ENCODE results near the gene RASSF4.
A peak's percentile ranks its signal among the peaks of the same experiment; 100 is the strongest.

Gene RASSF4

DNA sequence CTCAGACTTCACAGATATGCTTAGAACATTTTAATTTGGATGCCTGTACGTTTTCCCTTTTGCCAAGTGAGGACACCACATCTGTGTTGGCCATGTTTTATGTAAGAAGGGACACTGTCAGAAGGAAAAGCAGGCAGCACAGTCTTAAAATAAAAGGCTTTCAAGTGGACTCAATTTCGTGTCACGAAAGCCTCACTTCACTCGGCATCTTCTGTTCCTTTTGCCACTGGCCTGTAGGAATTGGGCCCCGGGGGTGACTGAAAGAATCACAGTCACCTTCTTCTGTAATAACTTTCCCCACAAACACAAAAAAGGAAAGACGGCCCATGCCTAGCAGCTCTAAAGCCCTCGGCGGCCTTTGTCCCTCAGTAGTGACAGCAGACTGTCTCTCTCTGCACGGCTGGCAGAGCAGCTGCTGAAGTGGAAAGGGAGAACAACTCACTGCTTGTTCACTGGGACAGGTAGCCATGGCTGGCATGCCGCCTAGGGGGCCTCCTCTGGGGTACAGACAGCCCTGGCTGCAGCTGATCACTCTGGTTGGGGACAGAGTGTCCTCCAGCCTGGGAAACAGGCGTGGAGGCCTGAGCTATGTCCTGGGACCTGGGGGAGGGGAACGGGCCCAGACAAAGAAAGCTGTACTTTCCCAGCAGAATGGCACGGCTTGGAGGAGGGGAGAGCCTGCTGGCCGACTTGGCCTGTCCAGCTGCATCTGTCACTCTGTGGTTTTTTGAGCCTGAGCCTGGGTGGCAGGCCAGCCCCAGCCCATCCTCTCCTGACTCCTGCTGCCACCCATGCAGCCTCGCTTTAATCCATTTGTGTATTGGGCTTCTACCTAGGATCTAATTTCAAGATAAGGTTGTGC, 4.4 kb downstream of the RASSF4 start:
- DNase-seq = no peak

DNA sequence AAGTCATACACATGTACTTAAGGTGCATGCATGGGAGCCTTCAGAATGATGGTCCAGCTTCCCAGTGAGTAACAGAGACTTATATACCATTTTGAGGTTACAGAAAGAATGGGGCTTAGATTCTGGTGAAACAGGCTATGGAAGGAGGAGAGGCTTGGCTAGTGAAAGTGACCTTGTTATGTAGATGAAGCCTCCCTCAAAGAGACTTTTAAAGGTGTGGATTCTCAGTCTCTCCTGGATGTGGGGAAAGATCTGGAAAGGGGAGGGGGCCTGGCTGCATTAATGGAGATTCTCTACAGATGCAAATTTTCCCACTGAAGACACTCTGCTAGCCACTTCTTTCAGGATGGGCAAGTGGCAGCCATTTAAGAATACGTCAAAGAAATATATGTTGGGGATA, 5.5 kb downstream of the RASSF4 start:
- no peak for DNase-seq

DNA sequence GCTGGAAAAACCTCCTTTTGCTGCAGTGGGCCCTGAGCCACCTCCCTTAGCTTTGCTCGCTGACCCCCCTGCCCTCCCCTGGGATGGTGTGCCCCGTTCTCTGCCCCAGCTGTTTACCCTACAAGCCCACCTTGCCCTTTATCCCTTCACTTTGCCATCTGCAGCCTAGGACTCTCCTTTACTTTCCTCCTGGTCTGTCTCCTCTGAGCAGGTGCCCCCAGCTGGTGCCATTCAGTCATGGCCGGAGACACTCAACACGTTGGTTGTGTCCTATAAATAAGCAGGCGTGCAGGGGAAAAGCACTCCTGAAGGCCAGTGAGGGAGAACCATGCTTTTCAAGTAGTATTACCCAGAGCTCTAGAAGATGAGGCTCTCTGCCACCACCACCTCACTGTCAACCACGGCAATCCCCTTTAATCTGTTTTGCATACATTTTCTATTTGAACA, 6.1 kb downstream of the RASSF4 start:
- no peak for DNase-seq

DNA sequence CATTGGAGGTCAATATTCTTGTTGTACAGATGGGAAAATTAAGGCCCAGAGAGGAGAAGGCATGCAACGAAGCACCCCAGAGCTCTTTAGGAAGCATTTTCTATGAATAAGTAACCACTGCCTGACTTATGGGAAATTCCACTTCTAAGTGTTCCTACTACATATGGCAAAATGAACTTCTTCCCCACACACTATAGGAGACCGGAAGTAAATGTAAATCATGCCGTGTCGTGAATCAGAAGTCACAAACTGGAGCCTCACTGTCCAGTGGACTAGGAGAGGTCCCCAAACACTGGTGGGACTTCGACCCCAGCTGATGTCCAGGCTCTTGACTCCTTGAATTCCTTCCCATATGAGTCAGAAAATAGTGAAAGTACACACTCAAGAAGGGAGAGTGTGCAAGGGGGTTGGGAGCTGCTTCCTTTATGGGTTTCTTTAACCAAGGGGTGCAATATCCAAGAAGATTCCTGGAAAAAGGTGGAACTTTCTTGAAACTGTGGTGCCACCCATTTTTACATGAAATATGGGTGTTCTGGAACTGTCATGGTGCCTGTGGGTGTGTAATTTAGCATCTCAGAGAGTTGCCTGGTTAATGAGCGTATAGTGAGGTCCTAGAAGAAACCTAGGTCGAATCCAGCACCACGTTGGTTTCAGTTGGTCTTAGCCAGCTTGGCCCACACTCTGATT, 6.7 kb downstream of the RASSF4 start:
- no peak for DNase-seq

DNA sequence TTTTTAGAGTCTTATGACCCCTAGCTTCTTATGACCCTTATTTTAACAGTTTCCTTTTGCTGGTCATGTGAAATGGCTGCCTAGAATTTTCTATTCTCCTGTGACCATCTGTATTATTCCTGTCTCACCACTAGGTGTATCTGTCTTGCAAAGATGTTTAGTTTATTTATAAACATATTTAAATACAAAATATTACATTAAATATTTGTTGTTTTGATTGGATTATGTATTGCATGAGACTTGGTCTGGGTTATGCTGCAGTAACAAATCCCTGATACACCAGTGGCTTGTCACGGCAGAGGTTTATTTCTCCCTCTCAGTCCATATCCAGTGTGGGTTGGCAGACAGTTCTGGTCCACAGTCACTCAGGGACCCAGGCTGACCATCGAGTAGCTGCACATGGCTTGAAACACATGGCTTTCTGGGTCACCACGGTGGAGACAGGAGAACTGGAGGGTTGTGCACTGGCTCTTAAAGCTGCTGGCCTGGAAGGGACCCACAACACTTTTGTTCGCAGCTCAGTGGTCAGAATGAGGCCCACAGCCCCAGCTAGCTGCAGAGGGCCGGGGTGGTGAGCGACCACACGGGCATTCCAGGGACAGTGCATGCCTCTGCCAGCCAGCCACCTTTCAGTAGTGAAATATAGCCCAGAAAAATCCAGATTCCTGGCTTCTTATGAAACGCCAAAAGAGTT, 7.4 kb downstream of the RASSF4 start:
- no peak for DNase-seq

DNA sequence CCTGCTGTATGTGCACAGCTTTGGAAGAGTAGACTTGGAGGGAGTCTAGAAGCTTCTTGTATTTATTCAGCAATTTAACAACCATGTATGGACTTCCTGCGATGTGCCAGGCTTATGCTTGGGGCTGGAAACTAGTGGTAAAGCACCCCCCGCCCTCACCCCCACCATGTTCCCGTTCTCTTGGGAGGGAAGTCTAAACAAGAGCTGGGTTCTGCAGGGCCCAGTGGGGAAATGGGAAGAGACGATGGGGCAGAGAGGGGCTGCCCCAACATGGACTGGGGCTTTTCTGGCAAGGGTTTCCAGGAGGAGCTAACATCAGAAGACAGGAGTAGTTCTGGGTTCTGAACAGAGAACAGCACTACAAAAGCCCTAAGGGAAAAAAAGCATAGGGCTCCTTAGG, 8.0 kb downstream of the RASSF4 start:
- no peak for DNase-seq

DNA sequence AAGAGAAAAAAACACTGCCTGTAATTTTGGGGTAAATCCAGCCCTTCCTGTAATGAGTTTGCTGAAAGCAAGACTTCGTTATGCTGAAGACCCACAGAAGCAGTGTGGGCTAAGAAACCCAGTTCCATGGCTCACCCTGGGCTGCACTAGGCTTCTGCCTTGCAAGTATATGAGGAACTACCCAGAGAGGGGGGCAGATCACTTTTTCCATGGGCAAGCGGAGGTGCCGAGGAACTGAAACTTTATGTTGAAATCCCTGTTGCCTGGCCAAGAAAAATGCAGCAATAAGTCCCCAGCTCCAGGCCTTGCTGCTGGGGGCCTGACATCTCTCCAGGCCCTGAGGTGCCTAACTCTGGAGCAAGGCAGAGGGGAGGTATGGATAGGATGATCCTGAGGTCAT, 8.5 kb downstream of the RASSF4 start:
- DNase-seq = peak; percentile 30

DNA sequence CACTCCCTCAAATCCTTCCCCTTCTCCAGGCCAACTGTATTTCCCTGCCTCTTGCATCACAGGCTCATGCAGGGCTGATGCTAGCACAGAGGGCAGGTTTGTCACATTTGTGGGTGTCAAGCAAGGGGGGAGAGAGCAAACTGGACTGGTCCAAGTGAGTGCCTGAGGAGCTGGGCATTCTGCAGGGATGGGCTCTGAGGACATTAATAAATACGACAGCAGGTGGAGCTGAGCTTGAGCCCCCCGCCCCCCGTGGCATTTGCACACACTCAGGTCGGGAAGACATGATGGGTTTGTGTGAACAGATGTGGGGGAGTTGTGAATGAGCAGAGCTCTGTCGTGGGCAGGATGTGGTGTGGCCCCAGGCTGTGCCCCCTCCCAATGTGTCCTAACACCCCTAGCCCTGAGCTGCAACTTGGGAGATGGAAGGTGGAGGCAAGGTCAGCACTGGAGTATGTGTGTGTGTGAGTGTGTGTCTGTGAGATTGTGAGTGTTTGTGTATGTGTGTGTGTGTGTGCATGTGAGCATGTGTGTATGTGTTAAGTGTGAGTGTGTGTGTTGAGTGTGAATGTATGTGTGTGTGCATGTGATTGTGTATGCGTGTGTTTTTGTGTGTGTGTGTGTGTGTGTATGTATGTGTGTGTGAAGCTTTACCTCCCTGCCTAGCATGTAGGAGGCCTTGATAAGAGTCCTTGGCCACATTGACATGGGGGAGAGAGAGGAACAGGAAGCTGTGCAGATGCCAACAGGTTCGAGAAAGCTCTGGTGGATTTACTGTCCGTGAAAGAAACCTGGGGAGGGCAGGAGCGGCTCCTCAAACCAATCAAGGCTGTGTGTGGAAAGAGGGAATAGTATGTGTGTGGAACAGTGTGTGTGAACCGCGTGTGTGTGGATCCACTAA, 9.1 kb downstream of the RASSF4 start:
- DNase-seq = no peak

DNA sequence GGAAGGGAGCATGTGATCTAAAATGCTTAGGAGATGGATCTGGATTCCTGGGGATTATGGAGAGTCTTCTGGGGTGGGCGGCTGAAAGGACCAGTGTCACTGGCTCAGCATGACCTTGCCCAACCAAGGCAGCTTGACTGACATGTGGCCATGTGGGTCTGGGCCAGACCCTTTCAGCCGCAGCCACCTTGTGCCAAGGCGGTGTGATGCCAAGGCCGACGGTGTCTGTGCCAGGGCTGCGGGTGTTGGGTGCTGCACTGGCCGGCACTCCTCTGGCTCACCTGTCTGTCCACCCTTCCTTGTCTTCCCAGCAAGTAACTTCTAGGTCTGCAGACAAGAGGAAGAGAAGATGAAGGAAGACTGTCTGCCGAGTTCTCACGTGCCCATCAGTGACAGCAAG, 10.3 kb downstream of the RASSF4 start:
- no peak for DNase-seq

DNA sequence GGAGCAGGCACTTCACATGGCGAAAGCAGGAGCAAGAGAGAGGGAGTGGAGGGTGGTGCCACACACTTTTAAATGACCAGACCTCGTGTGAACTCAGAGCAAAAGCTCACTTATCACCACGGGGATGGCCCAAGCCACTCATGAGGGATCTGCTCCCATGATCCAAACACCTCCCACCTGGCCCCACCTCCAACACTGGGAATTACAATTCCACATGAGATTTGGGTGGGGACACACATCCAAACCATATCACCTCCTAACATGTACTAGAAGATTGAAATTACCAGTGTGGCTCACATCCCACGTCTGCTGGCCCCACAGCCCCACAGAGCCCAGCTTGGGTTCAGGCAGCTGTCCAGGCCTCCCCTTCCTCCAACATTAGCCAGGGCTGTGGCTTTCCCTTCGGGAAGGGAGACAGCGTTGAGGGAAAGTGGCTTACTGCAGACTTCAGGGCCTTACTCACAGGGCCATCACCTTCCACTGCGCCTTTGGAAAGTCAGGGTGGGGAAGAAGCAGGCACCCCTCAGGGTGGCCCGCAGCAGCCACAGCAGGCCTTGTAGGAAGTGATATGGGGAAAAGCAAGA, 11.3 kb downstream of the RASSF4 start:
- no peak for DNase-seq

DNA sequence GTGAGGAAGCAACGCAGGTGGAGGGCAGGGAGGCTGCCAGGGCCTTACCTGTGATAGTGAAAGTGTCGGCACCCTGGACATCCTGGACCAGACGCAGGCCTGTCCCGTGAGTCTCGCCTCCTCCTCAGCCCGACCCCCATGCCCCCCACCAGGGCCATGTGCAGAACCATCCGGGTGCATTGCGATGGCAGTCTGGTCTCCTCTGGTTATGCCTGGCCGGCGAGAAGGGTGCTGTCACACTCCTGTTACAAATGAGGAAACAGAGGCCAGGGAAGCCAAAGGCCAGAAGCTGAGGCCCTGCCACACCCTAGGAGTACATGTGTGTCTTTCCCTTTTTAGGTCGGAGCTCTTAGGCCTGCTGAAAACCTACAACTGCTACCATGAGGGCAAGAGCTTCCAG, 11.8 kb downstream of the RASSF4 start:
- no peak for DNase-seq

DNA sequence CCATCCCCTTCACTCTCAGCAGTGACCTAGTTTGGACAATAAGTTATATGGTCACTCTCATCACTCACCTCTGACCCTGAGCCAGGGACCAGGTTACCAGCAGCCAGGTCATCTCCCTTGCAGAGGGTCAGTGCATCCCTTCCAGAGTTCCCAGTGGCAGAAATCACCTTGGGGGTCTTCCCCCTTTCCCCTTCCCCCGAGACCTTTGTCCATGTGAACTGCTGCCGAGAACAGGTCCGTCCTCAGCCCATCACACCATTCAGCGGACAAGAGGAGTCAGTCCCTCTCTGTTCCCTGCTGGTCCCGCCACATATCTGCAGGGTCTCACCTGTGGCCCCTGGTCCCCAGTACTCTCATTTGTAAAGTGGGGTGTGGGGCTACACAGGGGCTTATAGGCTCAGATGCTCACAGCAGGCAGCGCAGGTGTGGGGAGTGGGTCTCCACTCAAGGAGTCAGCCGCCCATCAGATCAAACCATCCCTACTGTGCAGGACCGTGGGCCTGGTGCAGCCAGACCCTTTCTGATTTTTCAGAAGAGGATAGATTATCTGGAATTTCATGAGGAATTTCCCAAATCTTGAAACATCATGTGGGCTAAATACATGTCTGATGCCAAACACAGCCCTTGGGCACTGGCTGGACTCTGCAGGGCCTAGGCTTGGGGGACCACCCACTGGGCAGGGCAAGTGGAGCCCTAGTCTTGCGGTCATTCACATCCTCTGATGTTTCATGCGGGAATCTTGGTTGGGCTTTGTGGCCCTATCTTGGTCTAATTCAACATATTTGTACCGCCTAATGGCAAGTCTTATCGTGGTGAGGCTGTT, 12.5 kb downstream of the RASSF4 start:
- no peak for DNase-seq

DNA sequence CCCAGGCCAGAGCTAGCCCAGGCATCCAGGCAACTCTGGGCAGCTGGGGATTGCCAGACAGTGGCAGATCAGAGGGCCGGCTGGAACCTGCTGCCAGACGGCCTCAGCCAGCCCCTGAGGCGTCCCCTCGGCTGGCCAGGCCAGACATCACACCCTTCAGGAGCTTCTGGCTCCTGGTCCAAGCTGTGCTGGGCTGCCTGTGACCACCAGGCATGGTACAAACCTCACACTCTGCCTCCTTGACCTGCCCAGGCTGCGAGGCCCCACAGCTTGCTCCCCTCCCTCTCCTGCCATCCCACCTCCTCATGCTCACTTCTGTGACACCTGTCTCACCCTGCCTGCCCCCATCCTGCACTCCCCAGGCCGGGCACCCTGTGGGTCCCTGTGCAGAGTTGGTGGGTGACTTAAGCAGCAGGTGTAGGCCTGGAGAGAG, 13.3 kb downstream of the RASSF4 start:
- DNase-seq = no peak

DNA sequence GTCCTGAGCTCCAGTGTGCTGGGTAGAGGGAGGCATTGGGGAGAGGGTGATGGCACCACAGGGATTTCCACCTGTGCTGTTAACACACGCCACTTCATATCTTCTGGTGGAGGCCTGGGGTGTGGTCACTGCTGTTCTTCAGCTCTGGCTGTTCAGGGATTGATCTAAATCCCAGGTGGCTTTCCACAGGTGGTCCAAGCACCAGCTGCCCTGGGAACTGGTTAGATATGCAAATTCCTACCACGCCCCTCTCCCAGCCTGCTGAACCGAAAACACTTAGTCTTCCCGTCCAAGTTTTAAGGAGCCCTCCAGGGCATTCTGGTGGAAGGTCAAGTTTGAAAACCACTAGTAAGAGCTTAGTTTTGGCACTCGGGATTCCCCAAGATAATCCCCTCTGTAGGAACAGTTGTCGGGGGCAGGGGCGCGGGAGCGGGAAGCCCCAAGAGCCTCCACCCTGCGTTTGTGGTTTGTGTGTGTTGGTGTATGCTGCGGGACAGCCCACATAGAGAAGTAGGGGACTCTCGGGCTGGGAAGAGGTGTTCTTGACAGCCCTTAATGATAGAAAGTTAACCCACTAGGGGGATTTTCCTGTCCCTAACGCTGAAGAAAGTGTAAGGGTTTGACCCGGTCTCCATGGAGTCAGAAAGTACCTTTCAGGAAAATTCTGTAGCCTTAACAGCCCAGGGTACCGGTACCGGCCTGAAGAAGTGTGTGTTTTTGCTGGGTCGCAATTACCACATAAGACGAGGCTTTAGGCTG, 13.9 kb downstream of the RASSF4 start:
- DNase-seq = no peak

DNA sequence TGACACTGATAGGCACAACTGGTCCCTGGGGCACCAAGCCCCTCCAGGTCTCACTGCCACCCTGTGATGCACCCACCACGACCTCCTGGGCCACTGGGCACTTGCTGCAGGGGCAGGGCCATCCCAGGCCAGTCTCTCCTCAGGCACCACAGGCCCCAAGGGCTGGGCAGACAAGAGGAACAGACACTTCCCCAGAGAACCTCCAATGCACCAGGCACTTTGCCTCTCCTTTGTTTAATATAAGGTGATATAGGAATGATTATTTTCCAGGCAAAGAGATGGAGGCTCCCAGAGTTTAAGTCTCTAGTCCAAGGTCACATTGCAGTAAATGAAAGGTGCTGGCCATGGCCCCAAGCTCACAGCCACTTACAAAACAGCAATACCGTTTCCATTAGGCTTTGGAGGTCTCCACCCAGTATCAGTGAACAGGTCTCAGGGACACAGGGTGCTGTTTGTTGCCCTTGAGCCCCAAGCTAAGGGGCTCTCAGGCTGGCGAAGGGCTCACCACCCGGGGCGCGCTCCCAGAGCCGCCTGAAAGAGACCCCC, 14.6 kb downstream of the RASSF4 start:
- no peak for DNase-seq

DNA sequence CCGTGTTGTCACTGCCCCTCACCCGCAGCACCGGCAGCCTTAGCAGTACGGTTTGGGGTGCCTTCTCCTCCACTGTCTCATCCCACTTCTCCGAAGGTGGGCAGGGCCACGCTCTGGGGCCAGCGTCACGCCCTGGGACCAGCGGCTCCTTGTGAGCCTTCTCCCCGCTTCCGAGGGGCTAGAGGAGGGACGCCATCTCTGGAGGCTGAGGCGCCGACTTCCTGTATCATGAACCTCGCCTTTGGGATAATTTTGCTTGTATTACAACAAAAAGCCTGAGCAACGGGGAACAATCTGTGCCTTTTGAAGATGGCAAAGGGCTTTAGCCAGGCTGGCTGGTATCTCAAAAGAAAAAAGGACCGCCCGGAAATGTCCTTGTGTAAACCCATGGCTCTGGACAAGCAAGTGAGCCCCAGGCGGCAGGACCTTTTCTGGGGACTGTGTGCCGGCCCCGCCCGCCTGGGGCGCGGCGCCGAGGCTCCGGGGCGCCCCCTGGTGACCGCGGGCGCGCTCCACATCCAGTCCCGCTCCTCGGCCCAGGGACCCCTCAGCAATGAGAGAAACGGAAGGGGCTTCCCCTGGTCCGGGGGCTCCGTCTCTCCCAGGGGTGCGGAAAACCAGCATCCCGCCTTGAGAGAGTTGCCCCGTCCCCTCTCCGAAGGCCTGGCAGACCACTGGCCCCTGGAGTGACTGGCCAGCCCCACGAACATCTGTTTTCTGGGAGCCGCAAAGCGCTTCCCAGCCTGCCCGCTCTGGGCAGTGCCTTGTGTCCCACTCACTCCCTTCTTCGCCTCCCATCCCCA, 15.2 kb downstream of the RASSF4 start:
- peak; percentile 43 for DNase-seq

DNA sequence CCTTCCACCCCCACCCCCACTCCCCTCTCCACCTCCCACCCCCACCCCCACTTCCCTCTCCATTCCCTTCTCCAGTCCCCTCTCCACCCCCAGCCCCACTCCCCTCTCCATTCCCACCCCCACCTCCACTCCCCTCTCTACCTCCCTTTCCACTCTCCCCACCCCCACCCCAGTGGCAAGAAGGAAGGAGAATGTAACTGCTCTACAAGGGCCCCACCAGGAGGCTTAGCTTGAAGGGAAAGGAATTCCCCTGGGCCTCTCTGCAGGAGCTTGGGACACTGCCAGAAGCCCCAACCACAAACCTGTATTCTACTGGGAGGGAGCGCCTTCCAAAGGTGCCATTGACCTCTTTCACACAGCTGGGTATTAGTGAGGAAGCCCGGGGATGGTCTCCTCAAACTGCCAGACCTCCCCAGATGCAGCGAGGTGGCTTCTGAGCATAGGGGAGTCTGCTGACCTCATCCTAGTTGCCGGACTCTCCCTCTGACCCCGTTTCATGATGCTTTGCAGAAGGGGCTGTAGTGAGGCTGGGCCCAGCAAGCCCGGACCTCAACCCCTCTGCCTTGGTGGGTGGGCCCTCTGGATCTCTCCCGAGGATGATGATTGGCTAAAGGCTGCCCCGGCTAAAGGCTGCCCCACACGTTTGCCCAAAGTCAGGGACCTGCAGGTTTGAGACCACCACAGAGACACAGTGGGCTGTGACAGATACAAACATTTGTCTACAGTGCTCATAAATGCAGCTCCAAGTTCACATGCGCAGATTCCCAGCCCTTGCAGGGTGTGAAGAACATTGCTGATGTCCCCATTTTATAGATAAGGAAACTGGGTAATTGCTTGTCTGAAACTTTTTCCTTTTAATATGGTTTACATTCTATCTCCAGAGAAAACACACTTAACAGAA, 16.1 kb downstream of the RASSF4 start:
- DNase-seq = no peak
